Breast epithelium (tissue), 3 donors: ENCODE results near the gene NCOA6.

ENCODE experiments used
- POLR2A ChIP-seq: fragments of 450-650 bp; IDR thresholded peaks from one replicate; pipeline ENCODE4 v1.6.1; 2016; ENCODE audit warnings: antibody characterized with exemption, mild to moderate bottlenecking, moderate library complexity
- TF ChIP-seq, protein P1 (sequence below), 3 donors: fragments of 450-650 bp; IDR thresholded peaks; one replicate each; pipeline ENCODE4 v1.5.1; 2016 to 2017; ENCODE audit warnings: antibody characterized with exemption in 3 of 3, mild to moderate bottlenecking in 3 of 3, moderate library complexity in 3 of 3

DNA sequence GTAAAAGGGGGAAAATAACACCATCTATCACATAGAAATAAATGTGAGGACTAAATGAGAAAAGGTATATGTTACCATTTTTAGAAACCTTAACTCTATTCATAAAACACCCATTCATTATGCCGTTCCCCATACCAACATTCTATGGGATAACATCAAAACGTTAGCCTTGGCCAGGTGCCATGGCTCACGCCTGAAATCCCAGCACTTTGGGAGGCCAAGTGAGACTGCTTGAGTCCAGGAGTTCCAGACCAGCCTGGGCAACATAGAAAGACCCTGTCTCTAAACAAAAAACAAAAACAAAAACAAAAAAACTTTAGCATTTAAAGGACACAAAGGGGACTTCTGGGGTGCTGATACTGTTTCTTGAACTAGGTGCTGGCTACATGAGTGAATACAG lies 149.9 kb downstream of the NCOA6 start:
- TF ChIP-seq, protein P1, sequence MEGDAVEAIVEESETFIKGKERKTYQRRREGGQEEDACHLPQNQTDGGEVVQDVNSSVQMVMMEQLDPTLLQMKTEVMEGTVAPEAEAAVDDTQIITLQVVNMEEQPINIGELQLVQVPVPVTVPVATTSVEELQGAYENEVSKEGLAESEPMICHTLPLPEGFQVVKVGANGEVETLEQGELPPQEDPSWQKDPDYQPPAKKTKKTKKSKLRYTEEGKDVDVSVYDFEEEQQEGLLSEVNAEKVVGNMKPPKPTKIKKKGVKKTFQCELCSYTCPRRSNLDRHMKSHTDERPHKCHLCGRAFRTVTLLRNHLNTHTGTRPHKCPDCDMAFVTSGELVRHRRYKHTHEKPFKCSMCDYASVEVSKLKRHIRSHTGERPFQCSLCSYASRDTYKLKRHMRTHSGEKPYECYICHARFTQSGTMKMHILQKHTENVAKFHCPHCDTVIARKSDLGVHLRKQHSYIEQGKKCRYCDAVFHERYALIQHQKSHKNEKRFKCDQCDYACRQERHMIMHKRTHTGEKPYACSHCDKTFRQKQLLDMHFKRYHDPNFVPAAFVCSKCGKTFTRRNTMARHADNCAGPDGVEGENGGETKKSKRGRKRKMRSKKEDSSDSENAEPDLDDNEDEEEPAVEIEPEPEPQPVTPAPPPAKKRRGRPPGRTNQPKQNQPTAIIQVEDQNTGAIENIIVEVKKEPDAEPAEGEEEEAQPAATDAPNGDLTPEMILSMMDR (IDR thresholded peaks at IDR 0.05) = no peak
- no peak for TF ChIP-seq POLR2A
